Ishikawa (cell line): ENCODE measurements around the gene LYRM1.

ENCODE experiments used
- EGR1 ChIP-seq: IDR thresholded peaks from 2 replicates; pipeline ENCODE4 v1.6.1; 2012
- EP300 ChIP-seq: IDR thresholded peaks from 2 replicates; pipeline ENCODE4 v1.6.1; 2012; ENCODE audit warnings: borderline replicate concordance
- FOXM1 ChIP-seq: IDR thresholded peaks from 2 replicates; pipeline ENCODE4 v1.6.1; 2012; ENCODE audit warnings: low read depth, borderline replicate concordance
- NFIC ChIP-seq: IDR thresholded peaks from 2 replicates; pipeline ENCODE4 v1.6.1; 2012
- TAF1 ChIP-seq: IDR thresholded peaks from 2 replicates; pipeline ENCODE4 v1.6.1; 2012; ENCODE audit warnings: low read depth, mild to moderate bottlenecking
- TCF12 ChIP-seq: IDR thresholded peaks from 2 replicates; pipeline ENCODE4 v1.6.1; 2012; ENCODE audit warnings: low read depth
- TEAD4 ChIP-seq: IDR thresholded peaks from 2 replicates; pipeline ENCODE4 v1.6.1; 2012
- YY1 ChIP-seq: IDR thresholded peaks from 2 replicates; pipeline ENCODE4 v1.6.1; 2012; ENCODE audit warnings: low read depth
- ZBTB7A ChIP-seq: IDR thresholded peaks from 2 replicates; pipeline ENCODE4 v1.6.1; 2012; ENCODE audit warnings: low read depth
- TF ChIP-seq, protein P1 (sequence below): IDR thresholded peaks from 2 replicates; pipeline ENCODE4 v1.6.1; 2012
- TF ChIP-seq, protein P2 (sequence below): IDR thresholded peaks from 2 replicates; pipeline ENCODE4 v1.6.1; 2012; ENCODE audit warnings: low read depth, mild to moderate bottlenecking

DNA sequence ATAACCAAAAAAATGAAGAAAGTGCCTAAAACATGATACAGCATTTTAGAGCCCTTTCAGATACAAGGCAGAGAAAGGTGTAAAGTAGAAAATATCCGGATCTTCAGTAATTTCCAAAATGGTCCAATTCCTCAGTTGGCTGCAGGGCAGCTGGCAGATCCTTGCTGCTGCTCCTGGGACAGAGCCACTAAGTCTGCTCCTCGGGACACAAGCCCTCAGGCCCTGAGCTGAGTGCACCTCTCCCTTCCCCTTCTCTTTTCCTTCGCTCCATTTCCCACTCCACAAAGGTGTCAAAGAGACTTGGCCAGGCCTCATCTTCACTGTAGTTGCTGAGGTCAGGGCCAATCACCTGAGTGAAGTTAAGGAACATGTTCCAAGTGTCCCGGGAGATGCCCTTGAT is 40.9 kb upstream of the LYRM1 start:
- TF ChIP-seq EGR1 (no peak), NFIC (no peak), ZBTB7A (no peak), TEAD4 (no peak), EP300 (no peak), TCF12 (no peak), FOXM1 (no peak), YY1 (no peak), TAF1 (no peak)
- TF ChIP-seq, protein P1, sequence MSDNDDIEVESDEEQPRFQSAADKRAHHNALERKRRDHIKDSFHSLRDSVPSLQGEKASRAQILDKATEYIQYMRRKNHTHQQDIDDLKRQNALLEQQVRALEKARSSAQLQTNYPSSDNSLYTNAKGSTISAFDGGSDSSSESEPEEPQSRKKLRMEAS: no peak
- TF ChIP-seq, protein P2, sequence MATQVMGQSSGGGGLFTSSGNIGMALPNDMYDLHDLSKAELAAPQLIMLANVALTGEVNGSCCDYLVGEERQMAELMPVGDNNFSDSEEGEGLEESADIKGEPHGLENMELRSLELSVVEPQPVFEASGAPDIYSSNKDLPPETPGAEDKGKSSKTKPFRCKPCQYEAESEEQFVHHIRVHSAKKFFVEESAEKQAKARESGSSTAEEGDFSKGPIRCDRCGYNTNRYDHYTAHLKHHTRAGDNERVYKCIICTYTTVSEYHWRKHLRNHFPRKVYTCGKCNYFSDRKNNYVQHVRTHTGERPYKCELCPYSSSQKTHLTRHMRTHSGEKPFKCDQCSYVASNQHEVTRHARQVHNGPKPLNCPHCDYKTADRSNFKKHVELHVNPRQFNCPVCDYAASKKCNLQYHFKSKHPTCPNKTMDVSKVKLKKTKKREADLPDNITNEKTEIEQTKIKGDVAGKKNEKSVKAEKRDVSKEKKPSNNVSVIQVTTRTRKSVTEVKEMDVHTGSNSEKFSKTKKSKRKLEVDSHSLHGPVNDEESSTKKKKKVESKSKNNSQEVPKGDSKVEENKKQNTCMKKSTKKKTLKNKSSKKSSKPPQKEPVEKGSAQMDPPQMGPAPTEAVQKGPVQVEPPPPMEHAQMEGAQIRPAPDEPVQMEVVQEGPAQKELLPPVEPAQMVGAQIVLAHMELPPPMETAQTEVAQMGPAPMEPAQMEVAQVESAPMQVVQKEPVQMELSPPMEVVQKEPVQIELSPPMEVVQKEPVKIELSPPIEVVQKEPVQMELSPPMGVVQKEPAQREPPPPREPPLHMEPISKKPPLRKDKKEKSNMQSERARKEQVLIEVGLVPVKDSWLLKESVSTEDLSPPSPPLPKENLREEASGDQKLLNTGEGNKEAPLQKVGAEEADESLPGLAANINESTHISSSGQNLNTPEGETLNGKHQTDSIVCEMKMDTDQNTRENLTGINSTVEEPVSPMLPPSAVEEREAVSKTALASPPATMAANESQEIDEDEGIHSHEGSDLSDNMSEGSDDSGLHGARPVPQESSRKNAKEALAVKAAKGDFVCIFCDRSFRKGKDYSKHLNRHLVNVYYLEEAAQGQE: no peak
